A673 (cell line): ENCODE data around the gene YBX3. TPM values are rescaled to one million over a fixed set of nuclear protein-coding genes. Genes with fewer than 3 reads are reported as not detected.

Experiments
- BruUV-seq: library from RNA; stranded (reverse); fragments of 400-500 nt; replicated peaks from 2 replicates; lab custom pipeline; 2021; lab: Mats Ljungman, UMichigan
- CTCF ChIA-PET: fragments of 300-600 bp; sonication (Branson Sonifier 250); formaldehyde crosslinking; loops from one replicate; lab custom pipeline; 2022; ENCODE audit warnings: antibody characterized with exemption; lab: Charles Lee
- POLR2A ChIA-PET: fragments of 300-600 bp; sonication (Branson Sonifier 250); formaldehyde crosslinking; loops from one replicate; lab custom pipeline; 2022; ENCODE audit warnings: antibody characterized with exemption; ENCODE audit not compliant: low non-redundant PET; lab: Charles Lee
- DNase-seq: peaks from one replicate; pipeline ENCODE4 v3.0.0-alpha.2; 2015; ENCODE audit warnings: low spot score
- H3K27ac ChIP-seq: fragments of 200-600 bp; sonication (generic); 2 replicates; pipeline ENCODE4 v1.5.1; 2016; ENCODE audit warnings: mixed run types, low read depth, mild to moderate bottlenecking, mixed read lengths, antibody characterized with exemption, low read length; ENCODE audit not compliant: poor library complexity, severe bottlenecking
- H3K27me3 ChIP-seq: fragments of 200-600 bp; sonication (generic); replicated peaks from 2 replicates; pipeline ENCODE4 v1.6.1; 2017; ENCODE audit warnings: mixed run types, low read depth, mild to moderate bottlenecking, mixed read lengths, antibody characterized with exemption, low read length; ENCODE audit not compliant: insufficient read depth, poor library complexity
- H3K36me3 ChIP-seq: fragments of 200-600 bp; sonication (generic); 2 replicates; pipeline ENCODE4 v1.6.1; 2016; ENCODE audit warnings: mixed run types, mild to moderate bottlenecking, mixed read lengths, antibody characterized with exemption, low read length; ENCODE audit not compliant: insufficient read depth, poor library complexity, severe bottlenecking
- H3K4me1 ChIP-seq: fragments of 200-600 bp; sonication (generic); 2 replicates; pipeline ENCODE4 v1.6.1; 2017; ENCODE audit warnings: mixed run types, mild to moderate bottlenecking, mixed read lengths, antibody characterized with exemption, low read length; ENCODE audit not compliant: insufficient read depth, poor library complexity, severe bottlenecking
- H3K4me3 ChIP-seq: fragments of 200-600 bp; sonication (generic); 2 replicates; pipeline ENCODE4 v1.5.1; 2016; ENCODE audit warnings: low read depth, mixed run types, mild to moderate bottlenecking, mixed read lengths, low read length; ENCODE audit not compliant: poor library complexity, severe bottlenecking
- H3K9me3 ChIP-seq: fragments of 200-600 bp; sonication (generic); 2 replicates; pipeline ENCODE4 v1.6.1; 2016; ENCODE audit warnings: mixed run types, low read depth, mild to moderate bottlenecking, mixed read lengths, antibody characterized with exemption, low read length; ENCODE audit not compliant: poor library complexity, severe bottlenecking
- EZH2 ChIP-seq: fragments of 200-600 bp; sonication (generic); IDR thresholded peaks from 2 replicates; pipeline ENCODE4 v1.6.1; 2017; ENCODE audit warnings: borderline replicate concordance, low read depth, mild to moderate bottlenecking, mixed read lengths, antibody characterized with exemption, low read length; ENCODE audit not compliant: poor library complexity, severe bottlenecking
- intact Hi-C: fragments of 100-400 bp; cut with micrococcal nuclease; formaldehyde crosslinking; loops from one replicate; pipeline ENCODE4 v1.10.0; 2022; ENCODE audit not compliant: unreplicated experiment
- total RNA-seq: library from RNA; stranded (reverse); gene quantifications from 2 replicates; pipeline ENCODE4 v1.2.3, GENCODE V29; 2021
- TF ChIP-seq, protein P1 (sequence below): fragments of 300-800, 200-600 bp; sonication (generic); conservative IDR thresholded peaks from 2 replicates; pipeline ENCODE4 v1.5.1; 2017; ENCODE audit warnings: low read depth, mild to moderate bottlenecking, antibody characterized with exemption, low read length, moderate library complexity, mixed read lengths

YBX3 gene
- total RNA-seq, 1 experiment from 2014 or later = 288 TPM

DNA sequence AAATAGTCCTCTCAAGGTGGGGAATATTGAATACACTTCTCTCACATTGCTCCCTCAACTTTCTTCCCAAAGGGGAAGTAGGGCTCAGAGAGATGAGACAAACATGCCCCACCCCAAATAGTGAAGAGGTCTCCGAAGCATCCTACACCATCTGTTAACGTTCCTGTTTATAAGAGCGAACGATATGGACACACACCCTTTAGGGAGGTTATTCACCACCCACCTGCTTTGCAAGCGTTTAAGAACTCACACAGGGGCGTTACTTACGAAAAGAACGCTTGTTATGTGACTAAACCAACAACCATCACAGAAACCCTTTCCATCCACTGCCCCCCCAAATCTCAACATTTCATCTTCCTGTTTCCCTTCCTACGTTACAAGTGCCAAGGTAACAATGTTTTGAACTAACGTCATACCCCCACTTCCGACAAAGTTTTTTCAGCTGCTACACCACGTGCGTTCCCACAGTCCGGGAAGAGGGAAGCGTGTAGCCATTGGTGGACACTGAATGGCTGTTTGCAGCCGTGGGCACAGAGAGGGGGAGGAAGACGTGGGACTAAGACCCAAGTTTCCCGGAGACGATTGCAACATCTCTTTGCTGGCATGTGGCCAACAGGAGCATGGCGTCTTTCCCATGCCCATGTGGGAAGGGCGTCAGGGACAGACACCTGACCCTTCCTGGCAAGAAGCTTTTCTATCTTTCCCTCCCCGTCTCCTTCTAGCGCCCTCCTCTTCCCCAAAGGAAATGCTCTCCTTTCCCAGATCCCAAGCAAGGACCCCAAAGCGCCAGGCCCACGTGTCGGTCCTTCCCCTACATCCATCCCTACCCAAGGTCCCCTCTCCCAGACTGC, 1.2 kb downstream of the YBX3 start:
- intact Hi-C loops = no loop called here
- Histone ChIP-seq H3K27me3 (no peaks in the 10 kb centered on the region), H3K9me3 (no peaks in the 10 kb centered on the region), H3K4me1 (peaks cover 57% of the 10 kb centered on the region), H3K4me3 (peak overlapping the region; percentile 93), H3K36me3 (no peaks in the 10 kb centered on the region), H3K27ac (peak overlapping the region; percentile 88)
- CTCF ChIA-PET = no interaction called here
- POLR2A ChIA-PET = interaction anchor here (0.7 kb wide), 1 partner anchor 752 kb away, joined by 3 read pairs; no protein-coding TSS in a partner anchor
- peak; percentile 91 for DNase-seq
- TF ChIP-seq, protein P1, sequence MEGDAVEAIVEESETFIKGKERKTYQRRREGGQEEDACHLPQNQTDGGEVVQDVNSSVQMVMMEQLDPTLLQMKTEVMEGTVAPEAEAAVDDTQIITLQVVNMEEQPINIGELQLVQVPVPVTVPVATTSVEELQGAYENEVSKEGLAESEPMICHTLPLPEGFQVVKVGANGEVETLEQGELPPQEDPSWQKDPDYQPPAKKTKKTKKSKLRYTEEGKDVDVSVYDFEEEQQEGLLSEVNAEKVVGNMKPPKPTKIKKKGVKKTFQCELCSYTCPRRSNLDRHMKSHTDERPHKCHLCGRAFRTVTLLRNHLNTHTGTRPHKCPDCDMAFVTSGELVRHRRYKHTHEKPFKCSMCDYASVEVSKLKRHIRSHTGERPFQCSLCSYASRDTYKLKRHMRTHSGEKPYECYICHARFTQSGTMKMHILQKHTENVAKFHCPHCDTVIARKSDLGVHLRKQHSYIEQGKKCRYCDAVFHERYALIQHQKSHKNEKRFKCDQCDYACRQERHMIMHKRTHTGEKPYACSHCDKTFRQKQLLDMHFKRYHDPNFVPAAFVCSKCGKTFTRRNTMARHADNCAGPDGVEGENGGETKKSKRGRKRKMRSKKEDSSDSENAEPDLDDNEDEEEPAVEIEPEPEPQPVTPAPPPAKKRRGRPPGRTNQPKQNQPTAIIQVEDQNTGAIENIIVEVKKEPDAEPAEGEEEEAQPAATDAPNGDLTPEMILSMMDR = no peak
- no peak for TF ChIP-seq EZH2
- BruUV-seq = no TSS peak

DNA sequence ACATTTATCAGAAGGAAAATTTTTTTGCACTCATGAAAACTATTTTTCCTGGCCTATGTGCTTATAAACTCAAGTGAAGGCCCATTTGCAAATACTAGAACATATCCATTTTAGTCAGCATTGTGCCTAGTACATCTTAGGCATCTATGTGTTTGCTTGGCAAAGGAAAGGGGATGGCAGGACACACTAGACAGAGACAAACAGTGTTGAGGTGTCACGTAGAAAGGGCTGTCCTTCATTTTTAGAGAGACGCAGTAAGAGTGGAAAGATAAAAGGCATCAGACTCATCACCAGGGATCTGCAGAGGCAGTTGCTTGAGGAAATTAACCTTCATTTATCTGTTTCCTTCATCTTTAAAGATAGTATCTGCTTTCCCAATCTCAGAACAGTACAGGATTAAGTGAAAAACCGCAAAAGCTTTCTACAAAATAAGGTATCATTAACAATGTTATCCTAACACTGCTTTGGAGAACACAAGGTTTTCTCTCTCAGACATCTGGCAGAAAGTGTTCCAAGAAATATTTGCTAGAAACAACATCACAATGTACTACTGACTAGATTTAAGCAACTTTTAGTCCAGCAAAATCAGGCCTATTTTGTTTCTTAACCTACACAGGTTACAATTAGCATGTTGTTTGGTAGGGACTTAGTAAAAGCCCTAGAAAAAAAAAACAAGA, 2.0 kb downstream of the YBX3 start:
- Histone ChIP-seq H3K4me3 (peak overlapping the region; percentile 93), H3K9me3 (no peaks in the 10 kb centered on the region), H3K36me3 (no peaks in the 10 kb centered on the region), H3K4me1 (peaks cover 64% of the 10 kb centered on the region), H3K27me3 (no peaks in the 10 kb centered on the region), H3K27ac (peak overlapping the region; percentile 88)
- CTCF ChIA-PET = no interaction called here
- intact Hi-C loops = no loop called here
- peak; percentile 13 for DNase-seq
- no peak for TF ChIP-seq EZH2
- TF ChIP-seq, protein P1 = no peak
- TSS peak; percentile 30 for BruUV-seq
- POLR2A ChIA-PET = no interaction called here

DNA sequence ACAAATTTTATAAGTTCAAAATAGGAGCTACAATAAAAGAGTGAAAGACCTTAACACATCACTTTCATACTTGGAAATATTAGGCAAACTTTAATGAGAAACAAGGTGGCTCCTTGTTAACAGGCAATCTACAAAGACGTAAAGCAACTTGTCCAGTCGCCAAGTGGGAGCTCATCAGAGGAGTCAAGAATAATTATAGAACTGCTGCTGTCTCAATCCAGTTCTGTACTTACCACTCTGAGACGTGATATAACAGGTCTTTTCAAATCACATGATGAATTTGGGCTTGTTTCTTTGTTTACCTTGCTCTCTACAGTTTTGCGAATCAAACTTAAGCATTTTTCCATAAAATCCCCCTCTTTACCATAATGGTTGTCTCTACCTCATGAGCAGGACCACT, 3.6 kb downstream of the YBX3 start:
- POLR2A ChIA-PET = no interaction called here
- CTCF ChIA-PET = interaction anchor here (0.6 kb wide), 1 partner anchor 106 kb away, joined by 3 read pairs; the partner anchor contains the start of gene MAGOHB
- intact Hi-C loops = no loop called here
- BruUV-seq = no TSS peak
- no peaks in the 10 kb centered on the region for H3K27me3 ChIP-seq
- H3K36me3 ChIP-seq = peaks cover 15% of the 10 kb centered on the region
- no peak for TF ChIP-seq EZH2
- TF ChIP-seq, protein P1 = no peak
- peak overlapping the region; percentile 29 for H3K4me3 ChIP-seq
- H3K4me1 ChIP-seq = peaks cover 64% of the 10 kb centered on the region
- H3K9me3 ChIP-seq = no peaks in the 10 kb centered on the region
- peak overlapping the region; percentile 88 for H3K27ac ChIP-seq
- peak; percentile 41 for DNase-seq
